GM18867 (cell line): ENCODE measurements around the gene TNFRSF4.

Experiments
- ATAC-seq: cut with Tn5 transposase; IDR thresholded peaks from one replicate; pipeline ENCODE4 v1.9.1; 2021; ENCODE audit warnings: mild to moderate bottlenecking, moderate library complexity; ENCODE audit not compliant: unreplicated experiment

Gene TNFRSF4

DNA sequence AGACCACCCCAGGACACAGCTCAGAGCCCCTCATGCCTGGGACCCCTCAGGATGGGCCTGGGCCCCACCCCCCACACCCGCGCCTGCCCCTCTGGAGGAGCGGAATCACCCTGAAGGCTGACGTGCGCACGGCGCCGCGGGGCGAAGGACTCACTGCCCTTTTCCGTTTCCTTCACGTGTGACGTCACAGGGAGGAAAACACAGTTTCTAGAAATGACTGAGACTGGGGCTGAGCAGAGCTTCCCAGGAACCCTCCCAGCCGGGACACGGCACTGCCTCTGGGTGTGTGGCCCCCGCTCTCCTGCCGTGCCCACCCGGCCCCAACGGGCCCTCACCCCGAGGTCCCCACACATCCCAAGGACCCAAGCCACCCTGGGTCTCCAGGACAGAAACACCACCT is 5.4 kb upstream of the TNFRSF4 start:
- ATAC-seq = no peak

DNA sequence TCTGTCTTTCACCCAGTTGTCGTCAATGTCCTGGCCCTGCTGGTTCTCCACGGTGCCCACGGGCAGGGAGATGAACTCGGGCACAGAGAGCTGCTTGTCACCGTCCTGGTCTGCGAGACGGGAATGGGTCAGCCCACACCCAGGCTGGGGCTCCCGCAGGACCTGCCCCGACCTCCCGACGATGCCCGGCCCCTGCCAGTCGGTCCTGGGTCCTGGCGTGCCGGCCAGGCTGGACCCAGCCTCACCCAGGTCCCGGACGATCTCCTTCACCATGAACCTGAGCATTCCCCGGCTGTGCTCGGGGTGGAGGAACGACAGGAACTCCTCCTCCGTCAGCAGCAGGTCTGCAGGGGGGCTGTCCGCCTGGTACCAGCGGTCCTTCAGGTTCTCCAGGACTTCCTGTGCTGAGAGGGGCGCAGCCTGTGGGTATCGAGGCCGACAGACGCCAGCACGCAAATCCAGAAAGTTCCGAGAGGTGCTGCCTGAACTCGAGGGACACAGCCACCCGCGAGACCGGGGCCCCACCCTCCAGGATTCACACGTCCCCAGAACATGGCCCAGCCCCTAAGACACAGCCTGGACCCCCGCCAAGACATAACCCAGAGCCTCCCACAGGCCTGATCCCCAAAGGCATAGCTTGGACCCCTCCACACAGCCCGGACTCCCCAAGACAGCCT is 4.7 kb upstream of the TNFRSF4 start:
- no peak for ATAC-seq

GRCh38 chr1:1217621-1218523 is 3.9 kb upstream of the TNFRSF4 start:
- ATAC-seq = no peak

- no peak for ATAC-seq
These were observed 3.0 kb upstream of the TNFRSF4 start for GRCh38 chr1:1216770-1217620.

DNA sequence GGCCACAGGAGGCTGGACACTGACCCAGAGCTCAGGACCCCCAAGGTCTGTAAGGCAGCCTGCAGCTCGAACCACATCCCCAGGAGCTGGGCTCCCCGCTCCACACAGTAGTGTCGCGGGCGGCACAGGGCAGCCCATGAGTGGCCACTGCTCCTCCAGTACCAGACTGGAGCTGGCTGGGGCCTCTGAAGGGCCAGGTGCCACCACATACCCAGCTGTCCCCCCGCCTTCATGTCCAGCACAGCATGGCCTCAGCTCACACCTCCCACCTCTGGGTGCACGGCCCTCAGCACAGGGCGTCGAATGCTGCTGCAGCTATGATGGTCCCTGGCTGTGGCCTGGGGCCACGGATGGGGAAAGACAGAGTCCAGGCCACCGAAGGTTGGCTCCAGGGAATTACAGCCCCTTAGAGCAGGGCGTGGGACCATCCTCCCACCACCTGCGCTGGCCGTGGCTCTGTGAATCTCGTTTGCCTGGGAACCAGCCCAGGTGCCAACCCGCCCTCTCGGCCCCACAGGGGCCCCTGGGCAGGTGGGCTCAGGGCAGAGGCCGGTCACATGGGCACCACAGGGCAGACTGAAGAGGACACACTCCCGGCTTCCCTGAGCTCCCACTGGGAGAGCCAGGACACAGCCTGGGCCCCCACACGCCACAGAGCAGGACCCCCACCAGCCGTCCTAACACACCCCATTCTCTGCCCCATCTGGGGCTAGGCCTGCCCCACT is 2.1 kb upstream of the TNFRSF4 start:
- no peak for ATAC-seq

- ATAC-seq = no peak
These were observed 1.2 kb upstream of the TNFRSF4 start for GRCh38 chr1:1215080-1215676.

- ATAC-seq = no peak
These were observed 1.1 kb downstream of the TNFRSF4 start for GRCh38 chr1:1212780-1213344.

- ATAC-seq = no peak
These were observed 2.2 kb downstream of the TNFRSF4 start for GRCh38 chr1:1211541-1212441.

- no peak for ATAC-seq
These were observed 3.0 kb downstream of the TNFRSF4 start for GRCh38 chr1:1210726-1211540.

GRCh38 chr1:1208713-1209433 is 5.1 kb downstream of the TNFRSF4 start:
- ATAC-seq = no peak

GRCh38 chr1:1207571-1207892 is 6.4 kb downstream of the TNFRSF4 start:
- ATAC-seq = no peak

DNA sequence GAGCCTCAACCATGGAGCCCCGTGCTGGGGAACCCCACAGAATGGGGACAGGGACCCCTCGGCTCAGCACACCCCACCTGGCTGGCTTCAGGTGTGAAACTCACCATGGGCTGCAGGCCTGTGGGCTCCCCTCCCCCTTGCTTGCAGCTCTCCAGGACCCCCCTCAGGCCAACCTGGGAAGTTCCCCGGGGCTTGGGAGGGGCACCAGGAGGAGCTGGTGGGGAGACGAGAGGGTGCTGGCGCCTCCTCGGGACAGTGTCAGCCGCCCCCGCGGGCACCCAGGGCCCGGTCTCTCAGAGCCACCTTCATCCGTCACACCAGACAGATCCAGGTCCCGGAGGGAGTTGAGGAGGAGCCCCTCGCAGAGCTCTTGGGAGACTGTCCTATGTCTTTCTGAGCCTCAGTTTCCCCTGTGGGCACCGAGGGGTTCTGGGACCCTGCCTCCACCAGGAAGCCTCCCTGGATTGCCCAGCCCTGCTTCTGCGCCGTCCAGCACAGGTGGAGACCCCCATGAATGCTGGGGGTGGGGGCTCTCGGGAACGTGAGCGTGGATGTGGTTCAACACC is 6.9 kb downstream of the TNFRSF4 start:
- ATAC-seq = no peak

GRCh38 chr1:1206376-1206965 is 7.5 kb downstream of the TNFRSF4 start, which contains the start of gene TNFRSF18:
Gene TNFRSF18, minus strand, starts transcription at chr1:1206592. Its CDS starts 21 bp downstream, at chr1:1206571.
- no peak for ATAC-seq

GRCh38 chr1:1205769-1206375 is 8.1 kb downstream of the TNFRSF4 start:
- no peak for ATAC-seq

- ATAC-seq = no peak
These were observed 8.8 kb downstream of the TNFRSF4 start for GRCh38 chr1:1204998-1205768.
